ENCODE measurements around the gene CCDC92.

The CCDC92 gene

GRCh38 chr12:123892180-123892559, 80.5 kb downstream of the CCDC92 start:
- intact Hi-C loops (cut with DNase I; ENCODE audit: low total_unique reads) = no loop called here
- no peaks in the 10 kb centered on the region for H3K9me3 ChIP-seq
- DNase-seq = no peak
- H3K4me3 ChIP-seq = no peak overlapping the region
- peaks cover 0 to 39% of the 10 kb centered on the region in 2 donors for H3K27me3 ChIP-seq
- no peaks in the 10 kb centered on the region for H3K36me3 ChIP-seq
- TF ChIP-seq, protein P1, sequence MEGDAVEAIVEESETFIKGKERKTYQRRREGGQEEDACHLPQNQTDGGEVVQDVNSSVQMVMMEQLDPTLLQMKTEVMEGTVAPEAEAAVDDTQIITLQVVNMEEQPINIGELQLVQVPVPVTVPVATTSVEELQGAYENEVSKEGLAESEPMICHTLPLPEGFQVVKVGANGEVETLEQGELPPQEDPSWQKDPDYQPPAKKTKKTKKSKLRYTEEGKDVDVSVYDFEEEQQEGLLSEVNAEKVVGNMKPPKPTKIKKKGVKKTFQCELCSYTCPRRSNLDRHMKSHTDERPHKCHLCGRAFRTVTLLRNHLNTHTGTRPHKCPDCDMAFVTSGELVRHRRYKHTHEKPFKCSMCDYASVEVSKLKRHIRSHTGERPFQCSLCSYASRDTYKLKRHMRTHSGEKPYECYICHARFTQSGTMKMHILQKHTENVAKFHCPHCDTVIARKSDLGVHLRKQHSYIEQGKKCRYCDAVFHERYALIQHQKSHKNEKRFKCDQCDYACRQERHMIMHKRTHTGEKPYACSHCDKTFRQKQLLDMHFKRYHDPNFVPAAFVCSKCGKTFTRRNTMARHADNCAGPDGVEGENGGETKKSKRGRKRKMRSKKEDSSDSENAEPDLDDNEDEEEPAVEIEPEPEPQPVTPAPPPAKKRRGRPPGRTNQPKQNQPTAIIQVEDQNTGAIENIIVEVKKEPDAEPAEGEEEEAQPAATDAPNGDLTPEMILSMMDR (IDR thresholded peaks at IDR 0.05) = no peak
- H3K4me1 ChIP-seq = no peaks in the 10 kb centered on the region
- no peak overlapping the region for H3K27ac ChIP-seq

GRCh38 chr12:123891516-123892179, 81.0 kb downstream of the CCDC92 start:
- Histone ChIP-seq H3K36me3 (no peaks in the 10 kb centered on the region), H3K4me1 (no peaks in the 10 kb centered on the region), H3K9me3 (no peaks in the 10 kb centered on the region), H3K27me3 (peaks cover 0 to 44% of the 10 kb centered on the region in 2 donors), H3K4me3 (no peak overlapping the region), H3K27ac (no peak overlapping the region)
- DNase-seq = no peak
- intact Hi-C loops (cut with DNase I; ENCODE audit: low total_unique reads) = no loop called here
- TF ChIP-seq, protein P1 (IDR thresholded peaks at IDR 0.05) = no peak

DNA sequence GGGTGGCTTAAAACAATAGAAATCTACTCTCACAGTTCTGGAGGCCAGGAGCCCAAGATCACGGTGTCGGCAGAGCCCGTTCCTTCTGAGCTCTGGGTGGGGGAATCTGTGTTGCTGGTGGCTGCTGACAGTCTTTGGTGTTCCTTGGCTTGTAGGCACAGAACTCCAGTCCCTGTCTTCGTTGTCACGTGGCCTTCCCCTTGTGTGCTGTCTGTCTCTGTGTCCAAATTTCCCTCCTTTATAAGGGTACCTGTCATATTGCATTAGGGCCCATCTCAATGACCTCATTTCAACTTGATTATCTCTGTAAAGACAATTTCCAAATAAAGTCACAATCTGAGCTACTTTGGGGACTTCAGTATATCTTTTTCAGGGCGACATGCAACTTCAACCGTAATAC, 81.6 kb downstream of the CCDC92 start:
- no peak overlapping the region for H3K4me3 ChIP-seq
- no peaks in the 10 kb centered on the region for H3K9me3 ChIP-seq
- no peak overlapping the region for H3K27ac ChIP-seq
- TF ChIP-seq, protein P1 (IDR thresholded peaks at IDR 0.05) = no peak
- intact Hi-C loops (cut with DNase I; ENCODE audit: low total_unique reads) = no loop called here
- H3K27me3 ChIP-seq = peaks cover 0 to 51% of the 10 kb centered on the region in 2 donors
- no peak for DNase-seq
- H3K4me1 ChIP-seq = no peaks in the 10 kb centered on the region
- H3K36me3 ChIP-seq = no peaks in the 10 kb centered on the region

GRCh38 chr12:123890536-123890902, 82.1 kb downstream of the CCDC92 start:
- DNase-seq = no peak
- TF ChIP-seq, protein P1 (IDR thresholded peaks at IDR 0.05) = no peak
- Histone ChIP-seq H3K27me3 (peaks cover 0 to 52% of the 10 kb centered on the region in 2 donors), H3K36me3 (no peaks in the 10 kb centered on the region), H3K4me3 (no peak overlapping the region), H3K27ac (no peak overlapping the region), H3K4me1 (no peaks in the 10 kb centered on the region), H3K9me3 (no peaks in the 10 kb centered on the region)
- intact Hi-C loops (cut with DNase I; ENCODE audit: low total_unique reads) = no loop called here

DNA sequence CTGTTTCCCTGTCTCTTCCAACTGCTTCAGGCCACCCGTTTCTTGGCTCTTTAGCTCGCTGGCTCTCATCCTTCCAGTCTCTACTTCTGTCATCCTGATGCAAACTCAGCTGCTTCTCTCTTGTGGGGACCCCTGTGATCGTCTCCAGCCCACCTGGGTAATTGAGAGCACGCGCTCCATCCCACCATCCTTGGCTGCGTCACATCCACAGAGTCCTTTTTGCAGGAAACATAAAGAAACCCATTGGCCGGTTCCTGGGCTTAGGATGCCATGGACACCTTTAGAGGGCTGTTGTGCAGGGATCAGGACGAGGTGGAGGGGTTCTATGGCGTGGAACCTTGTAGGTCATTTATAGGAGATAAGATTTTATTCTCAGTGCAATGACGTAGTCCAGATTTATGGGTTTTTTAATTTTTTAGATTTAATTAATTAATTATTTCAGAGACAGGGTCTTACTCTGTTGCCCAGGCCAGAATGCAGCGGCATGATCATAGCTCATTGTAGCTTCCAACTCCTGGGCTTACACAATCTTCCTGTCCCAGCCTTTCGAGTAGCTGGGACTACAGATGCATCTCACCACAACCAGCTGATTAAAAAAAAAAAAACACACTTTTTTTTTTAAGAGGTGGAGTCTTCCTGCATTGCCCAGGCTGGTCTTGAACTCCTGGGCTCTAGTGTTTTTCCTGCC, 82.6 kb downstream of the CCDC92 start:
- no peaks in the 10 kb centered on the region for H3K9me3 ChIP-seq
- H3K36me3 ChIP-seq = no peaks in the 10 kb centered on the region
- intact Hi-C loops (cut with DNase I; ENCODE audit: low total_unique reads) = no loop called here
- H3K4me1 ChIP-seq = no peaks in the 10 kb centered on the region
- no peak for DNase-seq
- H3K27me3 ChIP-seq = peaks cover 0 to 52% of the 10 kb centered on the region in 2 donors
- TF ChIP-seq, protein P1 (IDR thresholded peaks at IDR 0.05) = no peak
- no peak overlapping the region for H3K4me3 ChIP-seq
- H3K27ac ChIP-seq = no peak overlapping the region
